GM15510 (cell line): ENCODE data around the gene TXNDC12.

ENCODE experiments used
- POLR2A ChIP-seq: IDR thresholded peaks from 3 replicates; pipeline ENCODE4 v1.6.1; 2011; ENCODE audit warnings: borderline replicate concordance; ENCODE audit not compliant: insufficient read length; ENCODE audit errors: extremely low read depth

The TXNDC12 gene

GRCh38 chr1:52055866-52056162 lies 823 bp upstream of the TXNDC12 start:
- TF ChIP-seq POLR2A, result no peak

- no peak for TF ChIP-seq POLR2A
Observed at GRCh38 chr1:52054496-52055065, 410 bp downstream of the TXNDC12 start.

GRCh38 chr1:52053862-52054261 lies 1.1 kb downstream of the TXNDC12 start:
- TF ChIP-seq POLR2A, result no peak

GRCh38 chr1:52045236-52045635 lies 9.8 kb downstream of the TXNDC12 start:
- no peak for TF ChIP-seq POLR2A

- TF ChIP-seq POLR2A, result no peak
Observed at GRCh38 chr1:52041551-52042185, 13.3 kb downstream of the TXNDC12 start.

GRCh38 chr1:52037909-52038308 lies 17.1 kb downstream of the TXNDC12 start:
- TF ChIP-seq POLR2A, result no peak

- TF ChIP-seq POLR2A, result no peak
Observed at GRCh38 chr1:52037402-52037814, 17.6 kb downstream of the TXNDC12 start.

- TF ChIP-seq POLR2A, result no peak
Observed at GRCh38 chr1:52034050-52034384, 21.0 kb downstream of the TXNDC12 start.

DNA sequence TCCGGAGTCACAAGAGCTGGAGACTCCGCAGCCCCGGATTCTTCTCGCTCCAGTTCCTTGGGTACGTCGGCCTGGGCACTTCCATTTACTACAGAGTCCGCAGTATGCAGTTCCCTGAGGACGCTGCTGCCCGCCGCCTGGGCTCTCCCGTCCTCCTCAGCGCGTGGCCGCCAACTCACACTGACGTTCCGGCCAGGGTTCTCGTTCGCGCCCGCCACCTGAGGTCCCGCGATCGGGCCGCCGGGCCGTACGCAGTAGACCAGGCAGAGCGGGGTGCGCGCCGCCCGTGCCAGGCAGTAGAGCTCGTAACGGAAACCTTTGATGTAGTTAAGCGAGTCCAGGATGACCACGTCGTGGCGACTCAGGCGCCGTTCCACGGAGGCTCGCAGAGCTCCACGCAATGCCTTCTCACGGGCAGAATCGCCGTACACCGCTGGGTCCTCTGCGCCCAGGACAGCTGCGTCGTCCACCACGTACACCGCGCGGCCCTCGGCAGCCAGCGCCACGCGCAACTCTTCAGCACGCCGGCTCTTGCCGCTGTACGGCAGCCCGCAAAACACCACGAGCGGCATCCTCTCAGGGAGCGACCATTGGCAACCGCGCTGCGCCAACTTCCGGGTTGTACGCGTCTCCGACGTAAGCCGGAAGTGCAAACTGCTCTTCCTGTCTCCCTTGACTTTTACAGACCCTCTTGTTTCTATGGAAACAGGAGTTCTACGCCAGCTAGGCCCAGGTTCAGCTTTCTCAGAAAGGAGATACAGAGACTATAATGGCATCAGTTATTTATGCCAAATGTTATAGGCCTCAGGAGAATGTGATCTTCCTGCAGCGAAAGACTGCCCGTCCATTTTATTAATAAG lies 21.6 kb downstream of the TXNDC12 start, which contains the start of gene KTI12:
Gene KTI12, minus strand, starts transcription at position 621 of the 860 bp plus-strand sequence. Its CDS starts 49 bp downstream, at position 572.
- peak; percentile 86 for TF ChIP-seq POLR2A

- TF ChIP-seq POLR2A, result peak; percentile 24
Observed at GRCh38 chr1:52032785-52033131, 22.2 kb downstream of the TXNDC12 start.

GRCh38 chr1:52032124-52032784 lies 22.7 kb downstream of the TXNDC12 start:
- no peak for TF ChIP-seq POLR2A

- no peak for TF ChIP-seq POLR2A
Observed at GRCh38 chr1:52028328-52028727, 26.7 kb downstream of the TXNDC12 start.

GRCh38 chr1:52026278-52026677 lies 28.7 kb downstream of the TXNDC12 start:
- TF ChIP-seq POLR2A, result no peak

DNA sequence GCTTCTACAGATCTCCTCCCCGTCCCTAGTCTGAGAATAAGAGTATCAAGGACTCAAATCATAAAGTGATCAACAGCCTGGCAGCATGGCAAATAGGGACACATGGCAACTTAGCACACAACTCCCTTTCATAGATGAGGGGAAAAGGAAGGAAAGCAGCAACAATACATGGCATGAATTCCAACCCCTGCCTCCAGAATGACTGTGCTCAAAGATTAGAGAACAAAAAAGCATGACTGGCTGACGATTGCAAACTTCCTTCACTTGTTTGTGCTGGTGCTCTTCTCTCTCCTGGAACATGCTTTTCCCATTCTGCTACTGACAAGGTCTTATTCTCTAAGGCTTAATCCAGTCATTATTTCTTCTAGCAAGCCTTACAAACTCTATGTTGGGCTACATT lies 32.9 kb downstream of the TXNDC12 start:
- no peak for TF ChIP-seq POLR2A

DNA sequence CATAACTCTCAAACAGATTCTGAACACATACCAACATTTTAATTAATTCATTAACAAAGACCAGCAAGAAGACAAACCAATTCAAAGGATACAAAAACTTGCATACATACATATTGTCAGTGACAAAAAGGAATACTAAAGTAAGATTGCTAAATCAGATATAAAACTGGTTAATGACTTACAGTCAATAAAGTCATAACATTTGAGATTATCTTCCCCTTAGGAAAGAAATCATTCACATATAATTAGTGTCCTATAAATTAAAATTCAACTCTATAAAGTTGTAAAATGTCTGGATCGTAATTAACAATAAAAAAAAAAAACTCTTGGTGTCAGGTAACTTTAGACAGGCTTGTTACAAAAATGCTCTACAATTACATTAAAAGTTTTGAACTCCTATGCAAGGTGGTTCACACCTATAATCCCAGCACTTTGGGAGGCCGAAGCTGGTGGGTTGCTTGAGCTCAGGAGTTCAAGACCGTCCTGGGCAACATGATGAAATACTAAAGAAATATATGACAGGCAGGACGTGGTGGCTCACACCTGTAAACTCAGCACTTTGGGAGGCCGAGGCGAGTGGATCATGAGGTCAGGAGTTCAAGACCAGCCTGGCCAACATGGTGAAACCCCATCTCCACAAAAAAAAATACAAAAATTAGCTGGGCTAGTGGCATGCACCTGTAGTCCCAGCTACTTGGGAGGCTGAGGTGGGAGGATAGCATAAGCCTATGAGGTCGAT lies 46.8 kb downstream of the TXNDC12 start:
- TF ChIP-seq POLR2A, result no peak
